ENCODE data around the gene SNX10.

SNX10 gene

DNA sequence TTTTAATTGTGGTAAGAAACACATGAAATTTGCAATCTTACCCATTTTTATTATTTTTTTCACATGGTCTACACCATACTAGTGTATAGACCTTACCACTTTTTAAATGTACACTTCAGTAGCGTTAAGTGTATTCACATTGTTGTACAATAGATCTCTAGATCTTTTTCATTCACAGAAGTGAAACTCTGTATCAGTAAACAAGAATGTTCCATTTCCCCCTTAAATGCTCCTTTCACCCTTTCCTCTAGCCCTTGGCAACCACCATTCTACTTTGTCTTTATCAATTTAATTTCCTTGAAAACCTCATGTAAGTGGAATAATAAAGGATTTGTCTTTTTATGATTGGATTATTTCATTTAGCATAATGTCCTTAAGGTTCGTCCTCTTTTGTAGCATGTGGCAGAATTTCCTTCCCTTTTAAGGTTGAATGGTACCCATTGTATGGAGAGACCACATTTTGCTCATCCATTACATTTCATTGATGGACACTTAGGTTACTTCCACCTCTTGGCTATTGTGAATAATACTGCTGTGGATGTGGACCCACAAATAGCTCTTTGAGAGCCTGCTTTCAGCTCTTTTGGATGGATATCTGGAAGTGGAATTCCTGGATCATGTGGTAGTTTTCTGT is 45.7 kb downstream of the SNX10 start:
- DNase-seq (ENCODE audit: low read depth in 2 of 2), result no peak

DNA sequence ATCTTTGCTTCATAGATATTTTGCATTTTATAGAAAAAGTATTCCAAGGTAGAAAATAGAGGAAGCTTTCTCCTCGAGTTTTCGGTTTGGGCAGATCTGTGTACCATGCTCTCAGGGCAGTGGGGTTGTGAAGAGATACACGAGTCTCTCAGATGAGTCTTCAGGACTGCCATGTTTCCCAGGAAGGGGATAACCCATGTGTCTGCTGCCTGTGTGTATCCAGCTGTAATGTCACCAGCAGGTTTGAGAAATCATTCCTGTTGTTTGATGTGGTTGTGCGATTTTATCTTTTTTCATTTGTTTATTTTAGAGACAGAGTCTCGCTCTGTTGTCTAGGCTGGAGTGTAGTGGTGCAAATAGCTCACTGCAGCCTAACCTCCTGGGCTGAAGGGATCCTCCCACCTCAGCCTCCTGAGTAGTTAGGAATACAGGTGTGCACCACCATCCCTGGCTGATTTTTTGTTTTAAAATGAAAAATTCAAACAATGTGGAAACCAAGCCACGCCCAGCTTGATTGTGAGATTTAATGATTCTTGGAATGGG is 48.9 kb downstream of the SNX10 start:
- no peak for DNase-seq (ENCODE audit: low read depth in 2 of 2)

DNA sequence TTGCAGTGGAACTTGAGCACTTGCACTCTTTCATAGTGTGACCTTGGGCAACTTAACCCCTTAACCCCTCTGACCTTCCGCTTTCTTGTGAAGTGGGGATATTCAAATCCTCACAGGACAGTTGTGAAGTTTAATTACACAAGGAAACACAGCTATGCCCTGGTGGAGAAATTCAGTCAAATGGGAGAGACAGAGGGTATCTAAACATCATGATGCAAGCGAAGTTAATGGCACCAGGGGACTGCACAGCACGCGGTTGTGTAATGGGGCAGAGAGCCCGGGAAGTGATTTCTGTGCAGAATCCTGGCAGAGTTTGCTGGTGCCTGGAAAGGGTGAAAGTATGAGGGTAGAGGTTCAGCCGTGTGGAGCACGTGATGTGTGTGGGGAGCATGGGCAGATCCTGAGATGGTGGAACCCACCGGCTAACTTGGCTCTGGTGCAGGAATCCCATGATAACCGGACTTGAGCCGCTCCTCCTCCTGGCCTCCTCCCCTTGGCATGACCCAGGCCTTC is 51.7 kb downstream of the SNX10 start:
- no peak for DNase-seq (ENCODE audit: low read depth in 2 of 2)

DNA sequence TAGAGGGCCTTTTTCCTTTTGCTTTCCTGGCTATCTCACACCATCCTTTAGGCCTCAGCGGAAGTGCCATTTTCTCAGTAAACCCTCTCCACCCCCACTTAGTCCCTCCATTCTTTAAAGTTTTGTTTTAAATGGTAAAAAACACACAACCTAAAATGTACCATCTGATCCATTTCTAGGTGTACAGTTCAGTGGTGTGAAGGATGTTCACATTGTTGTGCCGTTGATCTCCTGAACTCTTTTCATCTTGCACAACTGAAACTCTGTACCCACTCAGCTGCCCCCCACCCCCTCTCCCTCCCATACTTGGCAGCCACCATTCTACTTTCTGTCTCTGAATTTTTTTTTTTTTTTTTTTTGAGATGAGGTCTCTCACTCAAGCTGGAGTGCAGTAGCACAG is 52.2 kb downstream of the SNX10 start:
- no peak for DNase-seq (ENCODE audit: low read depth in 2 of 2)

DNA sequence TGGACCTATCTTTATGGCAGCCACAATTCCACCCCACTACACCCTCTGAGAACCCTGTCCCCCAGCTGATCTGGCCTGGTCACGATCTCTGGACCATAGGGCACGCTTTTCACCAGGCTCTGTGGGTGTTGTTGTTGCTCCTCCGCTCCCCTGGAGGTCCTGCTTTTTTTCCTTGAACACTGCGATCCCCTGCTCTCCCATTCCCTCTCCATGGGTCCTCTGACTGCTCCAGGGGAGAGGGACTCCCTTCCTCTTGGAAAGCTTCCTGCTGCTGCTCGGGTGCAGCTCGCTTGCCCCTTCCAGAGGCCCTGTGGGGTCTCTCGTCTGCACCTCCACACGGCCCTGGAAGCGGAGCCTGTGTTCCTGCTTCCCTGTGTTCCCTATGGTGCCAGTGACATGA is 53.5 kb downstream of the SNX10 start:
- no peak for DNase-seq (ENCODE audit: low read depth in 2 of 2)

DNA sequence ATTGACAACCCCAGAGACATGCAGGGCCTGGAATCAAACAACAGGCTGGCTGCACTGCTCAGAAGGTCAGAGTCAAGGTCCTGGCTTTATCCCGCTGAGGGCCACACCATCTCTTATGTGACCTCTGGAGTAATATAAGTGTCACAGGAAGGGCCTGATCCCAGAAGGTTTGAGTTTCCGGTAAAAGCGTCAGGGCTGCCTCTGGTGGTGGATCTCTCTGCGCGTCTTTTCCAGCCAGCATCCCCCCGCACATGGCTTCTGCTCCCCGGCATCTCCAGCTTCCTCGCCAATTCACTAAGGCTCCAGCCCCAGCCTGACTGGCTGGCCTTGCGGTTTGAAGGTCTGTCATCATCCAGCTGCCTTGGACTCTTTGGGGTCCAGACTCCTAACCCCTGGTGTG is 54.2 kb downstream of the SNX10 start:
- no peak for DNase-seq (ENCODE audit: low read depth in 2 of 2)

DNA sequence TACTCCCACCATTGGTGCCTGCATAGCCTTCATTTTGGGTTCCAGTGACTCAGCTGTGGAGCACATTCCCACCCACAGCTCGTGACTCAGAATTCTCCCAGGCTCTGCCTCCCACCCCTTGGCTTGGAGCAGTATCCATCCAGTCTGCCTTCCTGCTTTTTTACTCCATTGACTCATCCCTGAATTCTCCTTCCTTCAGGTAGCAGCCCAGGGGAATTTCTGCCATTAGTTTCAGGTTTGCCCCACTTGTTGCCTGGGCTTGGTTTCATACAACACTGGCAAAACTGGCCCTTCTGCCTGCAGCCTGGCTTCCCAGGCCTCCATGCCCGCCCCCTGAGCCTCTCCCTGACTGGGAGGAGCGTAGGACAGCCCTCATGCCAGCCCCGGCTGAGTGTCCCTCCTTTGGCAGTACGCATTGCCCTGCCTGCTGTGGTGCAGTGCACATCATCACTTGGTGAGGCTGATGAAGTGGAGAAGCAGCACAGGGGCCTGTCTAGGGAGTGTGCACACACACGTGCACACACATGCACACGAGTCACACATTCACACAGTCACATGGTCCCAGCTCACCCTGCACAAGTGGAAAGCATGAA is 55.0 kb downstream of the SNX10 start:
- DNase-seq (ENCODE audit: low read depth in 2 of 2), result no peak

DNA sequence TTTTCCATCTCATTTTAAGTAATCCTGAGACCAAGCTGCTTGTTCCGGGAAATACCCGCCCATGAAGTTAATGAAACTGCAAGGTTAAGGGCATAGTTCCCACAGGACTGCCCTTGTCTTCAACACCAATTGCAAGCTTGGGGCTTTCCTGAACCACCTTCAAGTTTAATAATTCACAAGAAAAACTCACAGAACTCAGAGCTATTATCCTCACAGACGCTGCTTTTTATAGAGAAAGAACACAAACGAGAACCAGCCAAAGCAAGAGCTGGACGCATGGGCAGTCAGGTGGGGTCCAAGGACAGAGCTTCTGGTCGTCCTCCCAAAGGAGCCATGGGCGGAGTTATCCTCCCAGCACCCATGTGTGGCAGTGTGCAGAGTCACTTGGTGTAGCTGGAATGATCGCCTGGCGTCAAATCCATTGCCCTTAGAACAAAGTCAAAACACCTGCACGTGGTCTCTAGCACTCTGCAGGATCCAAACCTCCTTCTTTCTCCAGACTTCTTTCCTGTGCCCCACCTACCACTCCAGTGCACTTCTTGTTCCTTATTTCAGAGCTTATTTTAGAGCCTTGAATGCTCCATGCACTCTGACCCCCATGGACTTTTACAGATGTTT is 56.7 kb downstream of the SNX10 start:
- DNase-seq (ENCODE audit: low read depth in 2 of 2), result no peak

DNA sequence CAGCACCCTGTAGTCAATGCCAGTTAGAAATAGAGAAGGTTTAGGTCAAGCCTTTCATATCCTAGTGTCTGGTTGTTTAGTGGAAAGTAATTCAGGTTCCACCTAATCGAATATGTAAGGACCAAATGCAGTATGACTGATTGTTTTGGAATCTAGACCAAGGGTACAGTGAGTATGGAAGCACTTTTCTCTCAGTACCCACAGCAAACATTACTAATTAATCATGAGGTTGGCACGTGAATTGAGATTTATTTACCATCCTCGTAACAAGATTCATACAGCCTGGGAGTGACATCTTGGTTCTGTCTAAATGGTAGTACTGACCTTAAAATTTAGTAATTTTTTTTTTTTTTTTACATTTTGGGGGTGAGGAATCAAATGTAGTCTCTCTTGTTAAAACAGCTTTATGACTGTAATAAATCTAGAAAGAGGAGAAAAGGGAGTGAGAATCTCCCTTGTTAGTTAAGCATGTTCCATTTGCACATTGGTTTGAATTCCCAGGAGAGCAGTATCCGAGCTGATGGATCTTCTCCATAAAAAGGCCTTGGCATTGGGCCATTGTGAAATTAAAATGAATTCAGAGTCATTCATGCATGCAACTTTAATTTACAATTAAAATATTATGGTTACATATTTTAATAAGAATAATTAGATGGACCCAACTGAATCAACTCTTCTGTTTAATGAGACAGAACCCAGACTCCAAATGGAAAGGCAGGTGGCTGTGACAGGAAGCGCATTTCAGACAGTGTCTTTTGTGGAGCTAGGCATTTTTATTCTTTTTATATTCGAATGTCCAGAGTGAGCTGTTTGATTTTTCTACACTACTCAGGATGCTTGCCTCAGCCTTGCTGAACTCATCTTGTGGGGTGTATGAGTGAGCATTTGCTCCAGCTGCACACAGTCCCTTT is 57.6 kb downstream of the SNX10 start:
- no peak for DNase-seq (ENCODE audit: low read depth in 2 of 2)

DNA sequence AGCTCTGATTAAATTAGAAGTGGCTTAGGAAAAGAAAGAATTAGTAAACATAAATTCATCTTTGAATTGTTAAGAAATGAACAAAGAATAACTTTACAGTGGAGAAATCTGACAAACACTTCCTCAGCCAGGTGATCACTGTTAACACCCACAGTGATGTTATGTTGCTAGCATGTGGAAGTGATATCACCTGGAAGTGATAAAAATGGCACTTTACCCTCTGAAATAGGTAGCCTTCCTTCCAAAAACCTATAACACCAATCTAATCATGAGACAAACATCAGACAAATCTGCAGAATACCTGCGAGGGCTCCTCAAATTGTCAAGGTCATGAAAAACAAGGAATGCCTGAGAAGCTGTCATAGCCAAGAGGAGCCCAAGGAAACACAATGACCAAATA is 59.5 kb downstream of the SNX10 start:
- DNase-seq (ENCODE audit: low read depth in 2 of 2), result no peak

DNA sequence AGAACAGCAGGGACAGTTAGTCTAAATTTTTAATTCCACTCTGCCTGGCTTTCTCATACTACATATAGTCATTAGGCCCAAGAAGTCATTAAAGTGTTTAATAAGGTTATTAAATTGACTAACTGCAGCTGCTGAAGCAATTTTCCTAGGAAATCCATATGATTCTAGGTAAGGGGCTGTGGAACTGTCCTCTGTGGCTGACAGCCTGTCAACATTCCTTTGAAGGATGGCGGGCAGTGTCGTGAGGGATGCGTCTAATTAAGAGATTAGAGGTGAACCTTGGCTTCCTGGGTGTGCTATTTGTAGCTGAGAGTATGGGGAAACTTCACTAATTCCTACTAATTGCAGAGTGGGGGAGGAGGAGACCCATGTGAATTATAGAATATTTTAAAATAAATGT is 64.6 kb downstream of the SNX10 start:
- no peak for DNase-seq (ENCODE audit: low read depth in 2 of 2)

DNA sequence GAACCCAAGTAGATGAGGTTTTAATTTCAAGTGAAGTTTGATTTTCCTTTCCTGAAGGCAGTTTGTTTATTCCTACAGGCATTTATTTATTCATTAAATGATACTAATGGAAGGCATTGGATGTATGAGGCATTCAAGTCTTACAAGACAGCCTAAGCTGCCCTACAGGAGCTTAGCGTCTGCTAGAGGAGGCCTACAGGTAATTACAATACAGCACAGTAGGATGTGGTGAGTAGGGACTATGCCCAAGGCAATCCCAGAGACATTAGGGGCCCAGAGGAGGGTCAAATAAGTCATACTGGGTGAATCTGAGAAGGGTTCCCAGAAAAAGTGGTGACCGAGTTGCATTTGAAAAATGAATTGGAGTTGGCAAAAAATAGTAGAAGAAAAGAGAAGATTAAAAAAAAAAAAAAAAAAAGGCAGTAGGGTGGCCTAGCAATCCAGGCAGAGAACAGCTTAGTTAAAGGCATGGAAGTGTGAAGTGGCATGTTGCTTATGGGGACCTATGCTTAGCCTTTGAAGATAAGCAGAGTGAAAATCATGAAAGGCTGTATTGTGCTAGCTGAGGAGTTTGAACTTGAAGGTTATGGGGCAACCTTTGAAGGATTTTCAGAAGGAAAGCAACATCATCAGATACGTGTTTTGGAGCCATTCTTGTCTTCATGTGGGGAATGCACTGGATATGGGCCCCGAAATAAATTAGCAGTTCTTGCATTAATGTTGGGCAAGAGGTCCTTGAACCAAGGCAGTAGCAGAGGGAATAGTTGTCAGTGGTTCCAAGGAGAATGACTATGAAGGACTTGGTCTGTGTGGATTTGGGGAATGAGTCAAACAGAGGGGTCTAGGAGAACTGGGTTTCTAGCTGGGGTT is 65.5 kb downstream of the SNX10 start:
- DNase-seq (ENCODE audit: low read depth in 2 of 2), result no peak

DNA sequence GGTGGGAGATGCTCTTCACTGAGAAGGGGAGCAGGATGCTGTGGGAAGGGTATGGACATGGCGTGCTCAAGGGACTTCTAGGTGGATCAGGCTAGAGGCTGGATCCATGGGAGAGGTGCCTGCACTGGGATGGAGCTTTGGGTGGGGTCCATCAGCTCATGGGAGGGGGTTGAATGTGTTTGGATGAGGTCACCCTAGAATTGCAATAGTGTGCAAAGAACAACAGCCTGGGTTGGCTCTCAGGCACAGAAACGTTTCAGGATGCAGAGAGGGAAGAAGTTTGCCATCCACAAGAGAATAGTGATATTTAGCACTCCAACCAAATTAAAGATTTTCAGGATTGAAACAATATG is 66.1 kb downstream of the SNX10 start:
- DNase-seq (ENCODE audit: low read depth in 2 of 2), result no peak

DNA sequence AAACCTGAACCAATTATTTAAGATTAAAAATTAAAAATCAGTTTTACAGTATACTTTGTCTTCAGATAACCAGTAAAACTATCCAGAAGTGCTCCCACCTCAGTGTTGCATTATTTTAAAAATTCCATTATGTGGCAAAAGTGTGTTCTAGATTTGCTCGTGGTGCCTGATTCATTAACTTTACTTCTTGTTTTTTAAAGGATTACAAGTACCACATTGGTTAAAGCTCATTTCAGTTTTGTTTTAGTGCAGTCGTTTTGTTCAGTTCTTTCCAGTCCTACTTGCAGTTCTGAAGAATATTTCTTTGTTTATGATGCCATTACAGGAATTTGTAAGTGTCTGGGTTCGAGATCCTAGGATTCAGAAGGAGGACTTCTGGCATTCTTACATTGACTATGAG is 69.0 kb downstream of the SNX10 start:
- no peak for DNase-seq (ENCODE audit: low read depth in 2 of 2)

DNA sequence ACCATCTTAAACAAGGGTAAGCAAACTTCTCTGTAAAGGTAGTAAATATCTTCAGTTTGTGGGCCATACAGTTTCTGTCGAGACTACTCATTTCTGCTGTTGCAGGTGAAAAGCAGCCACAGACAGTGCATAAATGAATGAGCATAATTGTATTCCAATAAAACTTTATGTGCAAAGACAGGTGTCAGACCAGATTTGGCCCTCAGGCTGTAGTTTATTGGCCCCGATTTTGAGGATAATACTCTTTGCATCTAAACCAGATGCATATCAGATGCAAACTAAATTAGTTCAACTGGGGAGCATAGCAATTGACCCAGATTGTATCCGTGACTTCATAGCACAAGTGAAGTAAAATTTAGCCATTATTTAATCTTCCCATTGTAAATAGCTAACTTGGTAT is 70.0 kb downstream of the SNX10 start:
- DNase-seq (ENCODE audit: low read depth in 2 of 2), result no peak

DNA sequence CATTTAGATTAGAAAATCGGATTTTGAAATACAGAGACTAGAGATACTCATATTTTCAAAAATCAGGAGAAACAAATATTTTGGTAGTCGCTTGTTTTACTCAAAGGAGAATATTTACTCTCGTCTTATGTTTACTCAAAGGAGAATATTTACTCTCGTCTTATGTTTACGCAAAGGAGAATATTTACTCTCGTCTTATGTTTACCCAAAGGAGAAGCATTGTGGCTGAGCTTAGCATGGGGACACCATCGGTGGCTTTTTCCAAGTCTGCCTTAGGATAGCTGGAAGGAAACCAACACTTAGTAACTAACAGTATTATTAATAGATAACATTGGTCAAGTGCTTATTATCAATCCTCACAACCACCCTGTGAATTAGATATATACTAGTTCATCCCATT is 71.8 kb downstream of the SNX10 start:
- DNase-seq (ENCODE audit: low read depth in 2 of 2), result no peak

DNA sequence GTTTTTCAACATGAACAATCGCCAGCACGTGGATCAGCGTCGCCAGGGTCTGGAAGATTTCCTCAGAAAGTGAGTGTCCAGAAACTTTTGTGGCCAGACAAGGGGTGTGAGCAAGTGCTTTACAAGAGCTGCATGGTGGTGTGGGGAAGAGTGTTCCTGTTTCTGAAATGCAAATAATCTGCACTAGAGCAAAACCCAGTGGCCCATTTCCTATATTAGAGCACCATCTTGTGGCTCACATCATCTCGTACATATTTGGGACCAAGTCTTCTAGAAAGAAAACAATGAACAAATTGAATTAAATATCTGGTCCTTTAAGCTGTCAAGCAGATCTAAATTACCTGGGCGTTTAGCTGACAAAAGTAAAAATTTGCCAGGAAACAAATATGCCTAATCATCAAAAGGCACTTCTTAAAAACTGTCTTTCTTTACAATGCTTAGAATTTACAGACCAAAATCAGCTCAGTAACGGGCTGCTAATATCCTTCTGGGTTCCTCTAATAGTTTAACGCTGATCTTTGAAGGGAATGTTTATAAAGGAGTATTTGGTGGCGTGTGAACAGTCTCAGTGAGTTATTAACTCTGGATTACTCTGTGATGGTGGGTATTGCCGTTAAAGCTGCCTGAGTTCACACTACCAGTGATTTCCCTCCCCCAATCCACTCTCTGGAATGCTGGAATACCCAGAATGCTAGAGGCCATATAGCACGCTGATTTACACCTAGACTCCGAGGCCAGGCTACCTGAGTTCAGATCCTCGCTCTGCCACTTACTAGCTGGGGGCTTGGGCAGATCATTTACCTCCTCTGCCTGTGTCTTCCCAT is 73.6 kb downstream of the SNX10 start:
- DNase-seq (ENCODE audit: low read depth in 2 of 2), result peak in 1 of 2 donors; percentile 17

DNA sequence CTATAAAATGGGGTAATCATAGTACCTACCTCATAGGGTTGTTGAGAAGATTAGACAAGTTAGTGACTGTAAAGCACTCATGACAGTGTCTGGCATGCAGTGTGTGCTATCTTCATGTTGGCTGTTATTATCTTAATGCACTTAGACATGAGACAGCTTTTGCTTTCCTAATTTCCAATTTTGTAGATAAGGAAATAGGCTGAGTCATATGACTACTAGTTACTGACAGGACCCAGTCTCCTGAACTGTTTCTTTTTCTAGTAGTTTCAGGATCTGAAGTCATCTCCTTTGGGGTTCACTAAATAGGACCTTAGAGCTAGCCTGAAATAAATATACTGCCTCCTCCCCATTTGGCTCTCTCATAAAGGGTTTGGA is 74.2 kb downstream of the SNX10 start:
- no peak for DNase-seq (ENCODE audit: low read depth in 2 of 2)

DNA sequence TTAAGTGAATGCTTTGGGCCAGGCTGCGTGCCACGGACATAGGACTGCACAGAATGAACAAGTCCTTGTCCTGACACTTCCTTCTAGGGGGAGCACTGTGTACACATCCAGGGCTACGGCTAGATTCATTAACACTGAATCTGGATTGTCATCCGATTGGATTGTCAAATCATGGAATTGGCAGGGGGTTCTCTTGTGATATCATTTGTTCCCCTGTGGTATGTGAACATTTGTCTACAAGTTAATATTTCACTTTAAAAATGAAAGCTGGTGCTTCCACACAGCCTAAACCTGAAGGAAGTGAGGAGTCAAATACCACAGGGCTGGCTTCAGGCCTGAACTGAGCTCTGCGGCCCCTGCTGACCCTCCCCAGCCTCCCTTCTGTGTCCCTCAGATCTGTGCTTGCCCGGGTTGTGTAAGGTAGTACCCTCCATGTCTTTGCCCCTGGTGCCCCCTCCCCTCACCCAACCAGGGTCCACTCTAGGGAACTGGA is 75.6 kb downstream of the SNX10 start:
- no peak for DNase-seq (ENCODE audit: low read depth in 2 of 2)

DNA sequence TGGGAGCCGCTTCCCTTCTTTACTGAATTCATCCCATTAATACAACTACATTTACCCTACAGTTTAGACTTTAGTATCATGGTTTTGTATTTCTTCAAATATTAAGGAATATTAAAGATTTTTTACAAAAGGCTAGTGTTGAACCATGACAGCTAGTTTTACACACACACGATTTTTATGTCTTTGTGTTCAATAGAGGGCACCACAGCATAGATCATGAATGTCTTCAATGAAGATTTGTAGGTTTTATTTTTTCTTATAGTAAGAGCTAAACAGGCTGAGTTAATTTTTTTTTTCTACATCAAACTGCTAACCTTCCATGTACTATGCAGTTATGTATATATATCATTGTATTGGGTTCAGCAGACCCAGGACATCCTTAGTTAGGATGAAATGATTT is 76.9 kb downstream of the SNX10 start:
- DNase-seq (ENCODE audit: low read depth in 2 of 2), result no peak

All from stimulated activated CD4-positive, alpha-beta T cell treated with anti-CD3 and anti-CD28 coated beads, Interleukin-15, amount 100 ng/mL, for 48 hours (primary cell).